ENCODE data around the gene RPL18.

The RPL18 gene

DNA sequence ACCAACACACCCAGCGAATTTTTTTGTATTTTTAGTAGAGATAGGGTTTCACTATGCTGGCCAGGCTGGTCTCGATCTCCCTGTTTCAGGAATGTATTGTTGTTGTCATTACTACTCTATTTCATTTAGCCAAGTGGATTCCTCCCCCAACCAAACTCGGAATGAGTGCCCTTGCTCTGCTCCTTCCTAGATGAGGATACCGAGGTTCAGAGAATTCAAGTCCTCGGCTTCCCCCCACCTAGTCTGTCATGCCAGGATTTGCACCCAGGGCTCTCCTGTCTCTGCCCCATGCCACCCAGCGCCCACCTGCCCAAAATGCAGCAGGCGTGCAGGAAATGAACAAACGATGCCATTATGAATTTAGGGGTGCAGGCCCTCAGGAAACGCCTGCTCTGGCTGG, 16.0 kb downstream of the RPL18 start:
- DNase-seq (ENCODE audit: low read depth) = no peak
- H3K4me3 ChIP-seq (ENCODE audit: control insufficient read depth, low read depth, low read length) = no peak overlapping the region
- no peak for TF ChIP-seq CTCF (IDR thresholded peaks at IDR 0.05; ENCODE audit: control insufficient read depth, insufficient read depth, low read depth, low read length, missing control alignments)

GRCh38 chr19:48600679-48601417, 18.1 kb downstream of the RPL18 start:
- no peak for DNase-seq (ENCODE audit: low read depth)

DNA sequence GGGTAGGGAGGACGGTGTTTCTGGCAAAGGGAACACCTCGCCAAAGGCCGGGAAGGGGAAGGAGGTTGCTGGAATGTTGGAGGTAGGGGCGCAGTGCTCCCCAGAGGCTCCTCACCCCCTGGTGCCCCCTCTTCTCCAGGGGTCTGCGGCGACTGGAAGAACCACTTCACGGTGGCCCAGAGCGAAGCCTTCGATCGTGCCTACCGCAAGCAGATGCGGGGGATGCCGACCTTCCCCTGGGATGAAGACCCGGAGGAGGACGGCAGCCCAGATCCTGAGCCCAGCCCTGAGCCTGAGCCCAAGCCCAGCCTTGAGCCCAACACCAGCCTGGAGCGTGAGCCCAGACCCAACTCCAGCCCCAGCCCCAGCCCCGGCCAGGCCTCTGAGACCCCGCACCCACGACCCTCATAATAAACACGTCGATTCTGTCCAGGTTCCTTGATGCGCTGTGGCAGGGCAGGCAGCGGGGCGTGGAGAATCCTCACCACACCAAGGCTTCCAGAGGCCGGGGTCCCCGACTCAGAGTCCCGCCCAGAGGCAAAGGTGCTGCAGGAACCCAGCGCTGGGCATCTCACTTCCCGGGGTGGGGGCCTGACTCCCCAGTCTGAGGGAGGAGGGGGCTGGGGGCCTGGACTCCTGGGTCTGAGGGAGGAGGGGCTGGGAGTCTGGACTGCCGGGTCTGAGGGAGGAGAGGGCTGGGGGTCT, 19.8 kb downstream of the RPL18 start:
- DNase-seq (ENCODE audit: low read depth) = no peak
- no peak overlapping the region for H3K4me3 ChIP-seq (ENCODE audit: control insufficient read depth, low read depth, low read length)
- TF ChIP-seq CTCF (IDR thresholded peaks at IDR 0.05; ENCODE audit: control insufficient read depth, insufficient read depth, low read depth, low read length, missing control alignments) = no peak

More at GRCh38 chr19:48600679-48601417, 18.1 kb downstream of the RPL18 start:
- H3K4me3 ChIP-seq (ENCODE audit: control insufficient read depth, low read depth, low read length) = no peak overlapping the region
- no peak for TF ChIP-seq CTCF (IDR thresholded peaks at IDR 0.05; ENCODE audit: control insufficient read depth, insufficient read depth, low read depth, low read length, missing control alignments)

- DNase-seq (ENCODE audit: low read depth) = no peak
These were observed 22.1 kb downstream of the RPL18 start for GRCh38 chr19:48596679-48597465.

GRCh38 chr19:48596237-48596636, 22.7 kb downstream of the RPL18 start:
- TF ChIP-seq CTCF (IDR thresholded peaks at IDR 0.05; ENCODE audit: control insufficient read depth, insufficient read depth, low read depth, low read length, missing control alignments) = no peak
- no peak for DNase-seq (ENCODE audit: low read depth)
- H3K4me3 ChIP-seq (ENCODE audit: control insufficient read depth, low read depth, low read length) = no peak overlapping the region

More at GRCh38 chr19:48596679-48597465, 22.1 kb downstream of the RPL18 start:
- no peak overlapping the region for H3K4me3 ChIP-seq (ENCODE audit: control insufficient read depth, low read depth, low read length)
- no peak for TF ChIP-seq CTCF (IDR thresholded peaks at IDR 0.05; ENCODE audit: control insufficient read depth, insufficient read depth, low read depth, low read length, missing control alignments)

GRCh38 chr19:48595833-48596232, 23.1 kb downstream of the RPL18 start:
- no peak for DNase-seq (ENCODE audit: low read depth)
- no peak for TF ChIP-seq CTCF (IDR thresholded peaks at IDR 0.05; ENCODE audit: control insufficient read depth, insufficient read depth, low read depth, low read length, missing control alignments)
- no peak overlapping the region for H3K4me3 ChIP-seq (ENCODE audit: control insufficient read depth, low read depth, low read length)
